Measurements from ENCODE around the gene ZC3H10. TPM values are rescaled to one million over a fixed set of nuclear protein-coding genes. Genes with fewer than 3 reads are reported as not detected.

Gene ZC3H10
- total and polyA plus RNA-seq, 2 of the 13 experiments (the other 11 are each of a cell fraction or from before 2014, with no cell fraction given): 0.70 to 2.3 TPM

DNA sequence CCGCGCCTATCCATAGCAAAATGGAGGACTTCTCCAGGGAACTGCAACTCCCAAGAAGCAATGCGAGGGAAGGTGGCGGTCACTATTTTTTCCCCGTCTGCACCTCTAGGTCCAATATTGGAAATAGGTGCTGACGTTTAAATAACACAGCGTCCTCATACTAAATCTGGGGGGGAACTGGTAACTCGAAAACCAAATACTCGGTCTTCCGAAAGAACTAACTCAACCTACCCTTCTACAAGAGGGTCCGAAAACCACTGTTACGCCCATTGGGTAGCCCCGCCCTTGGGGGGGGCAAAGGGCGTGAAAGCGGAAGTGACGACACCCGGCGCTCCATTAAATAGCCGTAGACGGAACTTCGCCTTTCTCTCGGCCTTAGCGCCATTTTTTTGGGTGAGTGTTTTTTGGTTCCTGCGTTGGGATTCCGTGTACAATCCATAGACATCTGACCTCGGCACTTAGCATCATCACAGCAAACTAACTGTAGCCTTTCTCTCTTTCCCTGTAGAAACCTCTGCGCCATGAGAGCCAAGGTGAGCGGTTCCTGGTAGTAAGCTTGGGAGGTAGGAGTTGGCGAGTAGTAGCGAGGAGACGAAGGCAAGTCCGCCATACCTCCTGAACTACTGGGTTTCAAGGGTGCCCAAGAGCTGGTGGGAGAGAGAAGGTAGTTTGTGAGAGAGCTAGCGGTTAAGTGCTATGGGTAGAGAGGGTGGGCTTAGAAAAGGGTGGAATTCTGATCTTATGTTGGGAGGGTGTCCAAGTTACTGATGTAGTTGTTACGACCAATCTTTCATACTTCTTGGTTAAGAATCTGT is 1.6 kb upstream of the ZC3H10 start, which contains the start of gene RPL41 (continued):
- TF ChIP-seq, protein P1, sequence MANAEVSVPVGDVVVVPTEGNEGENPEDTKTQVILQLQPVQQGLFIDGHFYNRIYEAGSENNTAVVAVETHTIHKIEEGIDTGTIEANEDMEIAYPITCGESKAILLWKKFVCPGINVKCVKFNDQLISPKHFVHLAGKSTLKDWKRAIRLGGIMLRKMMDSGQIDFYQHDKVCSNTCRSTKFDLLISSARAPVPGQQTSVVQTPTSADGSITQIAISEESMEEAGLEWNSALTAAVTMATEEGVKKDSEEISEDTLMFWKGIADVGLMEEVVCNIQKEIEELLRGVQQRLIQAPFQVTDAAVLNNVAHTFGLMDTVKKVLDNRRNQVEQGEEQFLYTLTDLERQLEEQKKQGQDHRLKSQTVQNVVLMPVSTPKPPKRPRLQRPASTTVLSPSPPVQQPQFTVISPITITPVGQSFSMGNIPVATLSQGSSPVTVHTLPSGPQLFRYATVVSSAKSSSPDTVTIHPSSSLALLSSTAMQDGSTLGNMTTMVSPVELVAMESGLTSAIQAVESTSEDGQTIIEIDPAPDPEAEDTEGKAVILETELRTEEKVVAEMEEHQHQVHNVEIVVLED (CRISPR knock-in tag; IDR thresholded peaks at IDR 0.05; ENCODE audit: borderline replicate concordance): peak; percentile 40; the same call in 1 of the 2 replicates
- TF ChIP-seq PHF8 (CRISPR knock-in tag; IDR thresholded peaks at IDR 0.05): peak; percentile 63; the same call in 1 of the 2 replicates
- TF ChIP-seq ZNF431 (CRISPR knock-in tag; IDR thresholded peaks at IDR 0.05; ENCODE audit: borderline replicate concordance, low read depth): peak; percentile 47; the same call in 1 of the 2 replicates
- TF ChIP-seq, protein P2, sequence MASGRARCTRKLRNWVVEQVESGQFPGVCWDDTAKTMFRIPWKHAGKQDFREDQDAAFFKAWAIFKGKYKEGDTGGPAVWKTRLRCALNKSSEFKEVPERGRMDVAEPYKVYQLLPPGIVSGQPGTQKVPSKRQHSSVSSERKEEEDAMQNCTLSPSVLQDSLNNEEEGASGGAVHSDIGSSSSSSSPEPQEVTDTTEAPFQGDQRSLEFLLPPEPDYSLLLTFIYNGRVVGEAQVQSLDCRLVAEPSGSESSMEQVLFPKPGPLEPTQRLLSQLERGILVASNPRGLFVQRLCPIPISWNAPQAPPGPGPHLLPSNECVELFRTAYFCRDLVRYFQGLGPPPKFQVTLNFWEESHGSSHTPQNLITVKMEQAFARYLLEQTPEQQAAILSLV (CRISPR knock-in tag; IDR thresholded peaks at IDR 0.05; ENCODE audit: borderline replicate concordance): peak; percentile 41; the same call in 1 of the 2 replicates
- peak; percentile 81; the same call in 1 of the 2 replicates for TF ChIP-seq ZNF235 (CRISPR knock-in tag; IDR thresholded peaks at IDR 0.05; ENCODE audit: borderline replicate concordance)
- TF ChIP-seq, protein P3, sequence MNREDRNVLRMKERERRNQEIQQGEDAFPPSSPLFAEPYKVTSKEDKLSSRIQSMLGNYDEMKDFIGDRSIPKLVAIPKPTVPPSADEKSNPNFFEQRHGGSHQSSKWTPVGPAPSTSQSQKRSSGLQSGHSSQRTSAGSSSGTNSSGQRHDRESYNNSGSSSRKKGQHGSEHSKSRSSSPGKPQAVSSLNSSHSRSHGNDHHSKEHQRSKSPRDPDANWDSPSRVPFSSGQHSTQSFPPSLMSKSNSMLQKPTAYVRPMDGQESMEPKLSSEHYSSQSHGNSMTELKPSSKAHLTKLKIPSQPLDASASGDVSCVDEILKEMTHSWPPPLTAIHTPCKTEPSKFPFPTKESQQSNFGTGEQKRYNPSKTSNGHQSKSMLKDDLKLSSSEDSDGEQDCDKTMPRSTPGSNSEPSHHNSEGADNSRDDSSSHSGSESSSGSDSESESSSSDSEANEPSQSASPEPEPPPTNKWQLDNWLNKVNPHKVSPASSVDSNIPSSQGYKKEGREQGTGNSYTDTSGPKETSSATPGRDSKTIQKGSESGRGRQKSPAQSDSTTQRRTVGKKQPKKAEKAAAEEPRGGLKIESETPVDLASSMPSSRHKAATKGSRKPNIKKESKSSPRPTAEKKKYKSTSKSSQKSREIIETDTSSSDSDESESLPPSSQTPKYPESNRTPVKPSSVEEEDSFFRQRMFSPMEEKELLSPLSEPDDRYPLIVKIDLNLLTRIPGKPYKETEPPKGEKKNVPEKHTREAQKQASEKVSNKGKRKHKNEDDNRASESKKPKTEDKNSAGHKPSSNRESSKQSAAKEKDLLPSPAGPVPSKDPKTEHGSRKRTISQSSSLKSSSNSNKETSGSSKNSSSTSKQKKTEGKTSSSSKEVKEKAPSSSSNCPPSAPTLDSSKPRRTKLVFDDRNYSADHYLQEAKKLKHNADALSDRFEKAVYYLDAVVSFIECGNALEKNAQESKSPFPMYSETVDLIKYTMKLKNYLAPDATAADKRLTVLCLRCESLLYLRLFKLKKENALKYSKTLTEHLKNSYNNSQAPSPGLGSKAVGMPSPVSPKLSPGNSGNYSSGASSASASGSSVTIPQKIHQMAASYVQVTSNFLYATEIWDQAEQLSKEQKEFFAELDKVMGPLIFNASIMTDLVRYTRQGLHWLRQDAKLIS (CRISPR knock-in tag; IDR thresholded peaks at IDR 0.05): peak; percentile 88
- peak; percentile 80; the same call in 1 of the 3 replicates for TF ChIP-seq MXI1 (IDR thresholded peaks at IDR 0.05; ENCODE audit: borderline replicate concordance, low read depth, low read length)
- peak; percentile 95 for TF ChIP-seq RBM22 (optimal IDR thresholded peaks at IDR 0.05; ENCODE audit: low read length)
- TF ChIP-seq ZNF337 (CRISPR knock-in tag; IDR thresholded peaks at IDR 0.05; ENCODE audit: borderline replicate concordance, low read depth): no peak
- no peak for TF ChIP-seq CHCHD3 (CRISPR knock-in tag; IDR thresholded peaks at IDR 0.05)
- TF ChIP-seq ZNF230 (CRISPR knock-in tag; IDR thresholded peaks at IDR 0.05): peak; percentile 93; the same call in 1 of the 2 replicates
- TF ChIP-seq, protein P4, sequence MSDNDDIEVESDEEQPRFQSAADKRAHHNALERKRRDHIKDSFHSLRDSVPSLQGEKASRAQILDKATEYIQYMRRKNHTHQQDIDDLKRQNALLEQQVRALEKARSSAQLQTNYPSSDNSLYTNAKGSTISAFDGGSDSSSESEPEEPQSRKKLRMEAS (IDR thresholded peaks at IDR 0.05): peak; percentile 84
- TF ChIP-seq JARID2 (CRISPR knock-in tag; IDR thresholded peaks at IDR 0.05; ENCODE audit: insufficient replicate concordance): no peak
- peak; percentile 84; the same call in 1 of the 2 replicates for TF ChIP-seq ETV6 (CRISPR knock-in tag; conservative IDR thresholded peaks at IDR 0.05)
- no peak for TF ChIP-seq FOXA1 (IDR thresholded peaks at IDR 0.05)
- no peak for TF ChIP-seq FOXA1 (CRISPR knock-in tag; IDR thresholded peaks at IDR 0.05)
- no peak for TF ChIP-seq ZC3H13 (CRISPR knock-in tag; IDR thresholded peaks at IDR 0.05)
- peak; percentile 89 for TF ChIP-seq SAP130 (CRISPR knock-in tag; IDR thresholded peaks at IDR 0.05; ENCODE audit: low read depth)
- TF ChIP-seq KDM4B (CRISPR knock-in tag; IDR thresholded peaks at IDR 0.05): 0 out of 2 replicates have a peak, but pooled peaks have one; percentile 54
- TF ChIP-seq, protein P5, sequence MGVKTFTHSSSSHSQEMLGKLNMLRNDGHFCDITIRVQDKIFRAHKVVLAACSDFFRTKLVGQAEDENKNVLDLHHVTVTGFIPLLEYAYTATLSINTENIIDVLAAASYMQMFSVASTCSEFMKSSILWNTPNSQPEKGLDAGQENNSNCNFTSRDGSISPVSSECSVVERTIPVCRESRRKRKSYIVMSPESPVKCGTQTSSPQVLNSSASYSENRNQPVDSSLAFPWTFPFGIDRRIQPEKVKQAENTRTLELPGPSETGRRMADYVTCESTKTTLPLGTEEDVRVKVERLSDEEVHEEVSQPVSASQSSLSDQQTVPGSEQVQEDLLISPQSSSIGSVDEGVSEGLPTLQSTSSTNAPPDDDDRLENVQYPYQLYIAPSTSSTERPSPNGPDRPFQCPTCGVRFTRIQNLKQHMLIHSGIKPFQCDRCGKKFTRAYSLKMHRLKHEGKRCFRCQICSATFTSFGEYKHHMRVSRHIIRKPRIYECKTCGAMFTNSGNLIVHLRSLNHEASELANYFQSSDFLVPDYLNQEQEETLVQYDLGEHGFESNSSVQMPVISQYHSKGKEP (CRISPR knock-in tag; IDR thresholded peaks at IDR 0.05): peak; percentile 88; the same call in 1 of the 2 replicates

All from HepG2 (cell line).